ENCODE measurements around the gene ICOS.
"Not testable (repeated sequence)": the region's sequence is repeated elsewhere in the genome, so short reads cannot be mapped to it uniquely, and the experiment has no call there.

ICOS gene

DNA sequence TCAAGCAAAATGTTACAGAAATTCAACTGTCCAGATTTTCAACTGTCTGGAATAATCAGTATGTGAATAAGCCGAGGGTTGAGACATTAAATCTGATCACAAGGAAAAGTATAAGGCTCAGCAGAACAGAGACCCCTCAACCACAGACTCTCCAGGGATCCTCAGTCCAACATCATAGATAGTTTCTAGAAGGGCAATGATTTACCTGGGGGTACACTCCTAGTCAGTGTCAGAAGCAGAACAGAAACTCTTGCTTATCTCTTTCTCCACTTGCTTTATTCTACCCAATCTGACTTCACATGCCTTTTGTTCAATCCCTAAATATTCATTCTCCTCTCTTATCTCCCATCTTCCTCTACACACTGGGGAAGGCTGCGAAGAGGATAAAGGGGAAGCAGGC, 36.4 kb downstream of the ICOS start:
- H3K27ac ChIP-seq = no peak overlapping the region
- TF ChIP-seq, protein P1, sequence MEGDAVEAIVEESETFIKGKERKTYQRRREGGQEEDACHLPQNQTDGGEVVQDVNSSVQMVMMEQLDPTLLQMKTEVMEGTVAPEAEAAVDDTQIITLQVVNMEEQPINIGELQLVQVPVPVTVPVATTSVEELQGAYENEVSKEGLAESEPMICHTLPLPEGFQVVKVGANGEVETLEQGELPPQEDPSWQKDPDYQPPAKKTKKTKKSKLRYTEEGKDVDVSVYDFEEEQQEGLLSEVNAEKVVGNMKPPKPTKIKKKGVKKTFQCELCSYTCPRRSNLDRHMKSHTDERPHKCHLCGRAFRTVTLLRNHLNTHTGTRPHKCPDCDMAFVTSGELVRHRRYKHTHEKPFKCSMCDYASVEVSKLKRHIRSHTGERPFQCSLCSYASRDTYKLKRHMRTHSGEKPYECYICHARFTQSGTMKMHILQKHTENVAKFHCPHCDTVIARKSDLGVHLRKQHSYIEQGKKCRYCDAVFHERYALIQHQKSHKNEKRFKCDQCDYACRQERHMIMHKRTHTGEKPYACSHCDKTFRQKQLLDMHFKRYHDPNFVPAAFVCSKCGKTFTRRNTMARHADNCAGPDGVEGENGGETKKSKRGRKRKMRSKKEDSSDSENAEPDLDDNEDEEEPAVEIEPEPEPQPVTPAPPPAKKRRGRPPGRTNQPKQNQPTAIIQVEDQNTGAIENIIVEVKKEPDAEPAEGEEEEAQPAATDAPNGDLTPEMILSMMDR (IDR thresholded peaks at IDR 0.05) = no peak
- TF ChIP-seq ZFX (IDR thresholded peaks at IDR 0.05; ENCODE audit: borderline replicate concordance) = no peak

DNA sequence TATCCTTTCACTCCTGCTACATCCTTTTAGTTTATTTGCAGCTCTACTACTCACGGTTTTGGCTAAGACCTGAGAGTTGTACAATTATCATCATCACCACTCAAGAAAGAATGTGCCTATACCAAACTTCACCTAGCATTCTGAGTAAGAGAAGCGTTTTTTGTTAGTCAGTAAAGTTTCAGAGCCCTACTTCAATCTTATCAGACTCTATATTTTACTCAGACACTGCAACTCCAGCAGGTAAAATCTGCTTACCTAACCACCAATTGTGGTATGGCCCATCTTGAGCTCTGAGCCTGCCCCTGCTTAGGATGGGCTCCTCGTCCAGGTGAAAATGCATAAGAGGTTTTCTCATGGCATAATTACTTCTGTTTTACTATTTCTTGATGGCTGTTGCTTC, 37.1 kb downstream of the ICOS start:
- TF ChIP-seq, protein P1 (IDR thresholded peaks at IDR 0.05) = no peak

DNA sequence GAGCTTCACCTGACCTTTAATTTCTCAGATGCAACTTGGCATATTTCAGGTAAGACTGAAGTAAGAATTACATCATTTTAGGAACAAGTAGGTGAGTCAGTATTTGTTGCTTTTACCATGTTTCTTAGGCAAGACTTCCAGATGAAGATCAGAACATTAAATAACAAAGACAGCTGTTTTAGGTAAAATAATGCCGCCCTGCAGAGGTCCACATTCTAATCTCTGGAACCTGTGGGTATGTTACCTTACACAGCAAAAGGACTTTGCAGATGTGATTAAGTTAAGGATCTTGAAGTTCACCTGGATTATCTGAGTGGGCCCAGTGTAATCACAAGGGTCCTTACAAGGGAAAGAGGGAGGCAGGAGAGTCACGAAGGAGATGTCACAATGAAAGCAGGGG, 39.3 kb downstream of the ICOS start:
- no peak overlapping the region for H3K27ac ChIP-seq
- TF ChIP-seq ZFX (IDR thresholded peaks at IDR 0.05; ENCODE audit: borderline replicate concordance) = no peak
- TF ChIP-seq, protein P1 (IDR thresholded peaks at IDR 0.05) = no peak

More for the DNA sequence above, 37.1 kb downstream of the ICOS start:
- no peak overlapping the region for H3K27ac ChIP-seq

DNA sequence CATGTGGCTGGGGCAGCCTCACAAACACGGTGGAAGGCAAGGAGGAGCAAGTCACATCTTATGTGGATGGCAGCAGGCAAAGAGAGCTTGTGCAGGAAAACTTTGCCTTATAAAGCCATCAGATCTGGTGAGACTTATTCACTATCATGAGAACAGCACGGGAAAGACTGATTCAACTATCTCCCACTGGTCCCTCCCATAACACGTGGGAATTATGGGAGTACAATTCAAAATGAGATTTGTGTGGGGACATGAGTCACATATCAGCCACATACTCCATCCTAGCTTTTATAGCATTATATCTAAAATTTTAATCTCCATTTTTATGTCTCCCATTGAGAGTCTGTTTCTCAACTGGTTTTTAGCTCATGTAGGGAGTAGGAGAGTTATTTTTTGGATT, 45.7 kb downstream of the ICOS start:
- H3K27ac ChIP-seq = no peak overlapping the region
- TF ChIP-seq, protein P1 (IDR thresholded peaks at IDR 0.05) = no peak
- TF ChIP-seq ZFX (IDR thresholded peaks at IDR 0.05; ENCODE audit: borderline replicate concordance) = no peak

DNA sequence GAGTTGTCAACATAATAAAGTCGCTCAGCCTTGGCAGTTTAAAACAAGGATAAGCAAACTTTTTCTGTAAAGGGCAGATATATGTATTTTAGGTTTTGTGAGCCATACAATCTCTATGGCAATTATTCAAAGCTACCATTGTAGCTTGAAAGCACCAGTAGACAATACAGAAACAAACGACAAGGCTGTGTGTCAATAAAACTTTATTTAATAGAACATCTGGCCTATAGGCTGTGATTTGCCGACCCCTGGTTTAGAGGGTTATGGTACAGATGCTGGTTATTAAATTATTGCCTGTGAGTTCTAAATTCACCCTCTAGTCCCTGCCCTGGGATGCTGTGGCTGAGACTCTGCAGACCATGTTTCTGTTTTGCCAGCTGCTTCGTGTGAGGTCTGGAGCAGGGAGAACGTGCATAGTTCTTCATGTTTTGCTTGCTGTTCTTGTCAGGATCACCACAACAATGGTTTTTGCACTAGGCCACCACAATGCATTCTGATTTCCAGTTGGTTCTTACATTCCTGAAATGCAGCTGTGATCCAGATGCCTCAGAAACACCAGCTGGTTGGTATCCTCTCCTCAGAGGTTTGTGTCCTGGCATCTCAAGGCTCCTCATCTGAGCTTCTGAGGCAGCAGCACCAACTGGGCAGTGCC, 46.6 kb downstream of the ICOS start:
- no peak overlapping the region for H3K27ac ChIP-seq
- TF ChIP-seq ZFX (IDR thresholded peaks at IDR 0.05; ENCODE audit: borderline replicate concordance) = no peak
- TF ChIP-seq, protein P1 (IDR thresholded peaks at IDR 0.05) = no peak

DNA sequence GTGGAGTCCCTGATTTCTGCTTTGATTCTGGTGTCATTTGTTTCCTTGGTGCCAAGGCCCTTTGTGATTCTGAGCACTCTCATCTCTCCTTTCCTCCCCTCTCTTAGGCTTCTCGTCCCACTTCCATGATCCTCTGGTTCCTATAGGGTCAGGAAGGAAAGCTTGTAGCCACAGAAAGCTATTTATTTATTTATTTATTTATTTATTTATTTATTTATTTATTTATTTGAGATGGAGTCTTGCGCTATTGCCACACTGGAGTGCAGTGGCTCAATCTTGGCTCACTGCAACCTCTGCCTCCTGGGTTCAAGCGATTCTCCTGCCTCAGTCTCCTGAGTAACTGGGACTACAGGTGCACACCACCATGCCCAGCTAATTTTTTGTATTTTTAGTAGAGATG, 49.4 kb downstream of the ICOS start:
- H3K27ac ChIP-seq = not testable (repeated sequence)

DNA sequence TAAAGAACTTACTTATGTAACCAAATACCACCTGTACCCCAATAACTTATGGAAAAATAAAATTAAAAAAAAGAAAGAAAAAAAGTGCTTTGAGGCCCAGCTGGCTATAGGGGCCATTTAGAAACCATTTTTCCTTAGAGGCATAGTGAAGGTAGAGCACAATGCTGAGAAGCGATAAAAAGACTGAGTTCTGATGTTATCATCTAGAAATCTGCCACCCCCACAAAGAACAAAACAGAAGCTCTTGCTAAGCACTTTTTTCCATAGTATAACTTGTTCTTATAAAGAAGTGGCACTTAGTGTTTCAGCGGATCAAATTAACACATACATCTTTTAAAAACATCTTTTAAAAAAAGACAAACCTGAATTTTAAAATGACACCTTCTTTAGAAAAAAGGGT, 51.4 kb downstream of the ICOS start:
- TF ChIP-seq, protein P1 (IDR thresholded peaks at IDR 0.05) = no peak
- TF ChIP-seq ZFX (IDR thresholded peaks at IDR 0.05; ENCODE audit: borderline replicate concordance) = no peak
- no peak overlapping the region for H3K27ac ChIP-seq

Measured in 22Rv1 (cell line).